HG03108 (cell line): ENCODE results near the gene ZC3H4.
"Not testable (repeated sequence)": the region's sequence is repeated elsewhere in the genome, so short reads cannot be mapped to it uniquely, and the experiment has no call there.

Experiments
- ATAC-seq: cut with Tn5 transposase; IDR thresholded peaks from one replicate; pipeline ENCODE4 v1.9.1; 2021; ENCODE audit warnings: moderate library complexity; ENCODE audit not compliant: unreplicated experiment

ZC3H4 gene

GRCh38 chr19:47086280-47086679 is 27.3 kb downstream of the ZC3H4 start:
- ATAC-seq, result no peak

GRCh38 chr19:47084879-47085439 is 28.6 kb downstream of the ZC3H4 start:
- ATAC-seq, result no peak

- ATAC-seq, result no peak
These were observed 31.1 kb downstream of the ZC3H4 start for GRCh38 chr19:47082493-47082892.

- ATAC-seq, result no peak
These were observed 32.5 kb downstream of the ZC3H4 start for GRCh38 chr19:47081095-47081494.

GRCh38 chr19:47078351-47078750 is 35.2 kb downstream of the ZC3H4 start:
- not testable (repeated sequence) for ATAC-seq

- ATAC-seq, result no peak
These were observed 37.6 kb downstream of the ZC3H4 start for GRCh38 chr19:47075941-47076340.

- ATAC-seq, result no peak
These were observed 38.3 kb downstream of the ZC3H4 start for GRCh38 chr19:47075179-47075810.

GRCh38 chr19:47074621-47075020 is 39.0 kb downstream of the ZC3H4 start:
- ATAC-seq, result no peak

GRCh38 chr19:47073574-47073973 is 40.0 kb downstream of the ZC3H4 start:
- no peak for ATAC-seq

GRCh38 chr19:47072323-47072722 is 41.3 kb downstream of the ZC3H4 start:
- no peak for ATAC-seq

- no peak for ATAC-seq
These were observed 41.8 kb downstream of the ZC3H4 start for GRCh38 chr19:47071731-47072130.

- no peak for ATAC-seq
These were observed 42.8 kb downstream of the ZC3H4 start for GRCh38 chr19:47070756-47071155.

- no peak for ATAC-seq
These were observed 43.8 kb downstream of the ZC3H4 start for GRCh38 chr19:47069795-47070194.

GRCh38 chr19:47068876-47069406 is 44.6 kb downstream of the ZC3H4 start:
- no peak for ATAC-seq

GRCh38 chr19:47068246-47068645 is 45.3 kb downstream of the ZC3H4 start:
- no peak for ATAC-seq

GRCh38 chr19:47067215-47067847 is 46.2 kb downstream of the ZC3H4 start:
- ATAC-seq, result no peak

GRCh38 chr19:47066376-47067214 is 47.0 kb downstream of the ZC3H4 start:
- ATAC-seq, result no peak

GRCh38 chr19:47065242-47065641 is 48.3 kb downstream of the ZC3H4 start:
- ATAC-seq, result no peak

GRCh38 chr19:47063874-47064273 is 49.7 kb downstream of the ZC3H4 start:
- ATAC-seq, result no peak

GRCh38 chr19:47058621-47059022 is 55.0 kb downstream of the ZC3H4 start:
- ATAC-seq, result no peak

GRCh38 chr19:47057328-47057727 is 56.2 kb downstream of the ZC3H4 start:
- ATAC-seq, result no peak
